ENCODE data around the gene ZBTB20. TPM values are rescaled to one million over a fixed set of nuclear protein-coding genes. Genes with fewer than 3 reads are reported as not detected.

ZBTB20 gene
- total and polyA plus RNA-seq, 2 donors from 2014 or later, result 0.99 to 142 TPM

- intact Hi-C loops (cut with DNase I), result loop anchor here (10.0 kb wide), 1 partner anchor 255 kb away; no protein-coding TSS in a partner anchor
- no peak overlapping the region for H3K9ac ChIP-seq (ENCODE audit: low read length in 3 of 3)
- peaks cover 0 to 6% (median 2%) of the 10 kb centered on the region in 3 donors for H3K4me1 ChIP-seq (ENCODE audit: control insufficient read depth in 2 of 3, insufficient read depth in 2 of 3, low read depth in 1 of 3, low read length in 3 of 3)
- no peak overlapping the region for H3K4me3 ChIP-seq (ENCODE audit: low read length in 3 of 3)
- DNase-seq (peak in 2 of 5 donors; percentile 58 to 60), FAIRE-seq (no peak)
- TF ChIP-seq CTCF (IDR thresholded peaks at IDR 0.05; ENCODE audit: borderline replicate concordance, extremely low read depth, insufficient read depth), result no peak
- no peak overlapping the region for H3K27ac ChIP-seq (ENCODE audit: low read depth in 2 of 2, low read length in 2 of 2)
- H3K36me3 ChIP-seq (ENCODE audit: control insufficient read depth in 2 of 3, insufficient read depth in 3 of 3, low read length in 3 of 3), result no peaks in the 10 kb centered on the region
- H3K27me3 ChIP-seq (ENCODE audit: control insufficient read depth, insufficient read depth, low read length), result no peaks in the 10 kb centered on the region
- no peaks in the 10 kb centered on the region for H3K9me3 ChIP-seq (ENCODE audit: control insufficient read depth in 2 of 3, insufficient read depth in 1 of 3, low read length in 3 of 3)
These were observed 317.3 kb downstream of the ZBTB20 start for GRCh38 chr3:114829783-114830182.

- DNase-seq, result peak in 3 of 5 donors; percentile 10 to 65 (median 47)
- Histone ChIP-seq H3K9me3 (ENCODE audit: control insufficient read depth in 2 of 3, insufficient read depth in 1 of 3, low read length in 3 of 3) (no peaks in the 10 kb centered on the region), H3K27me3 (ENCODE audit: control insufficient read depth, insufficient read depth, low read length) (no peaks in the 10 kb centered on the region), H3K27ac (ENCODE audit: low read depth in 2 of 2, low read length in 2 of 2) (no peak overlapping the region), H3K36me3 (ENCODE audit: control insufficient read depth in 2 of 3, insufficient read depth in 3 of 3, low read length in 3 of 3) (no peaks in the 10 kb centered on the region), H3K9ac (ENCODE audit: low read length in 3 of 3) (no peak overlapping the region), H3K4me3 (ENCODE audit: low read length in 3 of 3) (no peak overlapping the region), H3K4me1 (ENCODE audit: control insufficient read depth in 2 of 3, insufficient read depth in 2 of 3, low read depth in 1 of 3, low read length in 3 of 3) (peaks cover 0 to 6% (median 2%) of the 10 kb centered on the region in 3 donors)
- TF ChIP-seq CTCF (IDR thresholded peaks at IDR 0.05; ENCODE audit: borderline replicate concordance, extremely low read depth, insufficient read depth), result peak; percentile 57
- intact Hi-C loops (cut with DNase I), result no loop called here
- FAIRE-seq, result no peak
These were observed 319.6 kb downstream of the ZBTB20 start for GRCh38 chr3:114827495-114827894.

- no peaks in the 10 kb centered on the region for H3K36me3 ChIP-seq (ENCODE audit: control insufficient read depth in 2 of 3, insufficient read depth in 3 of 3, low read length in 3 of 3)
- H3K9ac ChIP-seq (ENCODE audit: low read length in 3 of 3), result no peak overlapping the region
- FAIRE-seq (no peak), DNase-seq (no peak)
- no peak for TF ChIP-seq CTCF (IDR thresholded peaks at IDR 0.05; ENCODE audit: borderline replicate concordance, extremely low read depth, insufficient read depth)
- intact Hi-C loops (cut with DNase I), result no loop called here
- H3K9me3 ChIP-seq (ENCODE audit: control insufficient read depth in 2 of 3, insufficient read depth in 1 of 3, low read length in 3 of 3), result no peaks in the 10 kb centered on the region
- H3K27me3 ChIP-seq (ENCODE audit: control insufficient read depth, insufficient read depth, low read length), result no peaks in the 10 kb centered on the region
- no peak overlapping the region for H3K4me3 ChIP-seq (ENCODE audit: low read length in 3 of 3)
- H3K4me1 ChIP-seq (ENCODE audit: control insufficient read depth in 2 of 3, insufficient read depth in 2 of 3, low read depth in 1 of 3, low read length in 3 of 3), result no peaks in the 10 kb centered on the region
- no peak overlapping the region for H3K27ac ChIP-seq (ENCODE audit: low read depth in 2 of 2, low read length in 2 of 2)
These were observed 323.1 kb downstream of the ZBTB20 start for GRCh38 chr3:114824014-114824413.

- no peaks in the 10 kb centered on the region for H3K36me3 ChIP-seq (ENCODE audit: control insufficient read depth in 2 of 3, insufficient read depth in 3 of 3, low read length in 3 of 3)
- H3K4me3 ChIP-seq (ENCODE audit: low read length in 3 of 3), result no peak overlapping the region
- no peak overlapping the region for H3K27ac ChIP-seq (ENCODE audit: low read depth in 2 of 2, low read length in 2 of 2)
- no peaks in the 10 kb centered on the region for H3K4me1 ChIP-seq (ENCODE audit: control insufficient read depth in 2 of 3, insufficient read depth in 2 of 3, low read depth in 1 of 3, low read length in 3 of 3)
- H3K9me3 ChIP-seq (ENCODE audit: control insufficient read depth in 2 of 3, insufficient read depth in 1 of 3, low read length in 3 of 3), result no peaks in the 10 kb centered on the region
- FAIRE-seq, result no peak
- no peak for DNase-seq
- intact Hi-C loops (cut with DNase I), result no loop called here
- no peak overlapping the region for H3K9ac ChIP-seq (ENCODE audit: low read length in 3 of 3)
- no peak for TF ChIP-seq CTCF (IDR thresholded peaks at IDR 0.05; ENCODE audit: borderline replicate concordance, extremely low read depth, insufficient read depth)
- H3K27me3 ChIP-seq (ENCODE audit: control insufficient read depth, insufficient read depth, low read length), result no peaks in the 10 kb centered on the region
These were observed 324.0 kb downstream of the ZBTB20 start for GRCh38 chr3:114823061-114823460.

All from kidney (tissue), 14 donors.